ENCODE results near the gene ASB6.

DNA sequence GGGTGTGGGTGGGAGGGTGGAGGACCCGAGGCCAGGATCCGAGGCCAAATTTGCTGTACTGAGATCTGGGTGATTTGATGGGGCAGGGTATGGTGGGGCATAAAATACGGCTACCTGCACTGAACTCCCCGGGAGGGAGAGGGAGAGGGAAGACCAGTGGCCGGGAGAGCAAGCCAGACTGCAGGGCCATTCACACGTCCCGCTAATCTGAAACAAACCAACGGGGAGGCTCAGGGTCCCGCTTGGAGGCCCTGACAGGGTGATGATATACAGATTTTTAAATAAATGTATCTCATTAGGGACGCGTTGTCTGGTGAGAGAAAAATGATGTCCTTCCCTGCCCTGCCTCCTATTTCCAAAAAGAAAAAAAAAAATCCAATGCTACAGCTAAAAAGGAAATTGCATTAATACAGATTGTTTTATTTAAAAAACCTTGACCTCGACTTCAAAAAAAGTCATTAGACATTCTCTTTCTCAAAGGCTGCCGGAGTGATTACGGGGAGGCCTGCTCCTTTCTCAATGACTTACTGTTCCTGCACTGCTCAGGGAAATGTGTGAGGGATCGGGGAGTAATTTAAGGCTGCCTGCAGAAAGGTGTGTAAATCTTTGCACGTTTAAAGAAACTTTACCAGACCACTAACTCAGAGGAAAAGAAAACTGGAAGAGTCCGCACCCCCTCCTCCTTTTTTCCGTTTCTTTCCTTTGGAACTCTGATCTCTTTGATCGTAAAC lies 12.0 kb upstream of the ASB6 start:
- TF ChIP-seq, protein P1, sequence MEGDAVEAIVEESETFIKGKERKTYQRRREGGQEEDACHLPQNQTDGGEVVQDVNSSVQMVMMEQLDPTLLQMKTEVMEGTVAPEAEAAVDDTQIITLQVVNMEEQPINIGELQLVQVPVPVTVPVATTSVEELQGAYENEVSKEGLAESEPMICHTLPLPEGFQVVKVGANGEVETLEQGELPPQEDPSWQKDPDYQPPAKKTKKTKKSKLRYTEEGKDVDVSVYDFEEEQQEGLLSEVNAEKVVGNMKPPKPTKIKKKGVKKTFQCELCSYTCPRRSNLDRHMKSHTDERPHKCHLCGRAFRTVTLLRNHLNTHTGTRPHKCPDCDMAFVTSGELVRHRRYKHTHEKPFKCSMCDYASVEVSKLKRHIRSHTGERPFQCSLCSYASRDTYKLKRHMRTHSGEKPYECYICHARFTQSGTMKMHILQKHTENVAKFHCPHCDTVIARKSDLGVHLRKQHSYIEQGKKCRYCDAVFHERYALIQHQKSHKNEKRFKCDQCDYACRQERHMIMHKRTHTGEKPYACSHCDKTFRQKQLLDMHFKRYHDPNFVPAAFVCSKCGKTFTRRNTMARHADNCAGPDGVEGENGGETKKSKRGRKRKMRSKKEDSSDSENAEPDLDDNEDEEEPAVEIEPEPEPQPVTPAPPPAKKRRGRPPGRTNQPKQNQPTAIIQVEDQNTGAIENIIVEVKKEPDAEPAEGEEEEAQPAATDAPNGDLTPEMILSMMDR (IDR thresholded peaks at IDR 0.05), result no peak
- TF ChIP-seq POLR2A (IDR thresholded peaks at IDR 0.05) (no peak), POLR2AphosphoS5 (IDR thresholded peaks at IDR 0.05) (no peak)
